HG02759 (cell line): ENCODE measurements around the gene ITPR2.
"Not testable (repeated sequence)": the region's sequence is repeated elsewhere in the genome, so short reads cannot be mapped to it uniquely, and the experiment has no call there.

Experiments
- ATAC-seq: cut with Tn5 transposase; IDR thresholded peaks from one replicate; pipeline ENCODE4 v1.9.1; 2021; ENCODE audit warnings: mild to moderate bottlenecking, moderate library complexity; ENCODE audit not compliant: unreplicated experiment

Gene ITPR2

GRCh38 chr12:26680727-26681455, 152.1 kb downstream of the ITPR2 start:
- ATAC-seq: no peak

- no peak for ATAC-seq
These were observed 154.0 kb downstream of the ITPR2 start for GRCh38 chr12:26678697-26679660.

DNA sequence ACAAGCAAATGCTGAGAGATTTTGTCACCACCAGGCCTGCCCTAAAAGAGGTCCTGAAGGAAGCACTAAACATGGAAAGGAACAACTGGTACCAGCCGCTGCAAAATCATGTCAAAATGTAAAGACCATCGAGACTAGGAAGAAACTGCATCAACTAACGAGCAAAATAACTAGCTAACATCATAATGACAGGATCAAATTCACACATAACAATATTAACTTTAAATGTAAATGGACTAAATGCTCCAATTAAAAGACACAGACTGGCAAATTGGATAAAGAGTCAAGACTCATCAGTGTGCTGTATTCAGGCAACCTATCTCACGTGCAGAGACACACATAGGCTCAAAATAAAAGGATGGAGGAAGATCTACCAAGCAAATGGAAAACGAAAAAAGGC, 161.5 kb downstream of the ITPR2 start:
- not testable (repeated sequence) for ATAC-seq

DNA sequence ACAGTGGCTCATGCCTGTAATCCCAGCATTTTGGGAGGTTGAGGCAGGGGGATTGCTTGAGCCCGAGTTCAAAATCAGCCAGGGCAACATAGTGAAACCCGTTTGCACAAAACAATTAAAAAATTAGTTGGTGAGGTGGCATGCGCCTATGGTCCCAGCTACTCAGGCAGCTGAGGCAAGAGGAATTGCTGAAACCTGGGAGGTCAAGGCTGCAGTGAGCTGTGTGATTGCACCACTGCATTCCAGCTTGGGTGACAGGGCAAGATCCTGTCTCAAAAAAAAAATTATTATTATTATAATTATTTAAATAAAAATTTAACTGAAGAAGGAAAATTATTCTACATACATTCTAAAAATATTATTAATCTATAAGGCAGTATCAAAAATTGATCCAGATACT, 164.1 kb downstream of the ITPR2 start:
- no peak for ATAC-seq

- no peak for ATAC-seq
These were observed 164.8 kb downstream of the ITPR2 start for GRCh38 chr12:26668230-26668629.

GRCh38 chr12:26666286-26666685, 166.7 kb downstream of the ITPR2 start:
- no peak for ATAC-seq

DNA sequence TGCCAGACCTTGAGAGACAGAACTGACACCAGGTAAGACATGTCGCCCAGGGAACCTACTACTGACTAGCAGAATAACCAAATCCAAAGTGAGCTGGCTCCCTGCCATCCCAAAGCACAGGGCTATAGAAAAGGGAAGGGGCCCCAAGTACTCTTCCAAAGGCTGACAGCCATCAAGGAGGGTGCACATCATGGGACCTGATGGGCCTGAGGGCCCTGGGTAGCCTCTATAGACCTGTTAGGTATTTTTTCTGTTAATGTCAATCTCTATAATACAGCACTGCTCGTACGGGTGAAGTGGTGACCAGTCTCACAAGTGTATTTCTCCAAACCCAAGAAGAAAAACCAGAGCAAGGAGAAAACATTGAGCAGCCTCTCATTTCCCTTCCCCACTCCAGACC, 171.6 kb downstream of the ITPR2 start:
- ATAC-seq: no peak

- no peak for ATAC-seq
These were observed 173.1 kb downstream of the ITPR2 start for GRCh38 chr12:26659930-26660329.

- ATAC-seq: no peak
These were observed 174.0 kb downstream of the ITPR2 start for GRCh38 chr12:26658991-26659390.

DNA sequence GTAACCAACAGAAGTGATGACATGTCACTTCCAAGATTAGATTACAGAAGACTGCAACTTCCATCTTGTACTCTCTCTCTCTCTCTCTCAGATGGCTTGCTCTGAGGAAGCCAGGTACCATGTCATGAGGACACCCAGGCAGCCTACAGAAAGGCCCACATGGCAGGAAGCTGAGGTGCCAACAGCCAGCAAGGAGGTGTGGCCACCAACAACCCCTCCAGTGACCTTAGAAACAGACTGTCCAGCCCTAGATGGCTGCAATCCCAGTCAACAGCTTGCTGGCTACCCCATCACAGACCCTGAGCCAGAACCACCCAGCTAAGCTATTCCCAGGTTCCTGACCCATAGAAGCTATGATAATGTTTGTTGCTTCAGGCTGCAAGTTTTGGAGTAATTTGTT, 178.4 kb downstream of the ITPR2 start:
- no peak for ATAC-seq

DNA sequence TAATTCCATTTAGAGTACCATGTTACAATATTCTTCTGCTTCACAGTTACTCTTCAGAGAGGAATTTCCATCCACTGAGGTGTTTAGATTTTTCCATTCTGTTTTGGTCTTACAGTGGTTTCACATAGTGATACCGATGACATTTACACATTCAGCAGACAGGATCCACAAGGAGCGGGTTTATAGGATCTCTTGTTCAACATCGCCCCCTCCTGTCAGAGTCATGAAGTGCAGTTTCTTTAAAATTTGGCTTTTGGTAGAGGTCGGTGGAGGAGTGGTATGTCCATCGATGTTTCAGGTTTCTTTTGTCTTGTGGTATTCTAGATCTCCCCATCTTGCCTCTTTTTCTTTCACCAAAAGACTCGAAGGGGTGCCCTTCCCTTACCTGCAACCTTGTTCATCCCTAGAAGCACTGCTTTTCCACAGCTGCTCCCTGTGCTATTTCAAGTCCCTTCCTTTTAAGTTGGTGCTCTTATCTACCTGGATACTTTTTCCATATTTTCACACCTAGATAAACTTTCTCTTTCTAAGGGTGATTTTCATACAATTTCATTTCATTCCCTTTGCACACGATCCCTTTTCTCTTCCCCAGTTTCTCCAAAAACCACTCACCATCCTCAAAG, 181.3 kb downstream of the ITPR2 start:
- no peak for ATAC-seq

DNA sequence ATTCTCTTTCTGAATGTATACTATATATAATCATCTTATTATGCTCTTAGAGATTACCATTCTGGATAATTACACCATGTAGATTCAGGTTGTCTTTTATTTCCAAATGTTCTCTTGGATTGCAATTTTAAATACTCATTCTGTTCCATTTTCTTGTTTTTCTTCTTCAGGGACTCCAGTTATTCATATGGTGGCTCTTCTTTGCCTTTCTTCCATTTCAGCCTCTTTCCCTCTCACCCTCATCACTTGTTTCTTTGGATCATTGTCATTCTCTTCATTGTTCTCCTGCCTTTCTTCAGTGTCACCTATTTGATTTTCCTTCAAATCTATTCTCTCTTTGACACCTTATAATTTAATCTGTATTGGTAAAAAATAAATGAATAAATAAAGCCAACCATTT, 182.0 kb downstream of the ITPR2 start:
- no peak for ATAC-seq

DNA sequence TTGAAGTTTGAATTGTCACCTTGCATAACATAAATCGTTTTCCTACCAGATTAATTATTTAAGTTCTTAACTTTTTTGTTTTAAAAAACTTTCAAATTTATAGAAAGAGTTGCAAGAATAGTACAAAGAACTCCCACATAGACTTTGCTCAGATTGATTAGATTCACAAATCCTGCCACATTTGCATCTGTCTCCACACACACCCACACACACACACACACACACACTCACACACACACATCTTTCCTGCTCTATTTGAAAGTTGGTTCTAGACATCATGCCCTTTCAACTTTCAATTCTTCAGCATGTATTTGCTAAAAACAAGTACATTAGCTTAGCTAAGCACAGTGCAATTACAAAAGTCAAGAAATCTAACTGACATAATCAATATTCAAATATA, 184.0 kb downstream of the ITPR2 start:
- no peak for ATAC-seq

GRCh38 chr12:26648584-26648983, 184.4 kb downstream of the ITPR2 start:
- no peak for ATAC-seq

DNA sequence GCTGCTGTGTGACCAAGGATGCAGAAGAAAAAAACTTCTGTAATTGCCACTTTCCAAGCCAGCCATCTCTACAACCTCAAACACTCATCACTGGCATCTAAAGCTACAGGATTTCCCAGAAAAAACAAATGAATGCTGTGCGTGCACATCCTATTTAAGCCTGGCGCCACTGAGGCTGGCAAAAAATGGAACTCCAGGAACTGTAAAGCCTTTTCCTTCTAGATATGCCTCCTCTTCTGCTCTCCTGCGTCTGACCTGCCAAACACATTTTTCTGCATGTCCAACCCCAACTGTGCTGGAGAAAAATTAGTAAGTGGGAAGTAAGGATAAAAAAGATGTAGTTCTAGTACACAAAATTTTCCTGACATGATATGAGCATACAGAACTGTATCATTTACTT, 184.9 kb downstream of the ITPR2 start:
- no peak for ATAC-seq

DNA sequence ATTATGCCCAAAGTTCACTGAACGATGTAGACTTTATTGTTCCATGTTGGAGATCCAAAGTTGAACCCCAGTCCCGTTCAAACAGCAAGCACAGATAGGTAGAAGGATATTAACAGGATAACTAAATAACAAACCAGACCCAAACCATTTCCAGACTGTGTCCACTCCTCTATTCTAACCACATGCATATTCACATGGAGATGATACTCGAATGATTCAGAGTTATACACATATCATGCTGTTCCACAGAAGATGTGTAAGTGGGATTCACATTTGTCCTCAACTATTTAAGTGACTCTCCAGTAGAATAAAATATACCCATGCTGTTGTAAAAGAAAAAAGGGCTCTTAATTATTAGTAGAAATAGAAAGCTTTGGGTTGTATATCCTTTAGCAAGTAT, 185.9 kb downstream of the ITPR2 start:
- ATAC-seq: no peak

- no peak for ATAC-seq
These were observed 186.4 kb downstream of the ITPR2 start for GRCh38 chr12:26646571-26646970.

- not testable (repeated sequence) for ATAC-seq
These were observed 188.6 kb downstream of the ITPR2 start for GRCh38 chr12:26644376-26644775.

- ATAC-seq: no peak
These were observed 189.3 kb downstream of the ITPR2 start for GRCh38 chr12:26643532-26644315.

GRCh38 chr12:26642361-26642760, 190.6 kb downstream of the ITPR2 start:
- no peak for ATAC-seq
